ENCODE measurements around the gene AGPAT3. TPM values are rescaled to one million over a fixed set of nuclear protein-coding genes. Genes with fewer than 3 reads are reported as not detected.

Gene AGPAT3
- total and polyA plus RNA-seq, 2 donors (not counting 3 experiments of a cell fraction or from before 2014, with no cell fraction given) = 39.9 to 76.7 TPM

- no peak overlapping the region for H2AFZ ChIP-seq (ENCODE audit: low read depth, low read length)
- H4K20me1 ChIP-seq (replicated peaks; ENCODE audit: control insufficient read depth, extremely low read depth, insufficient read depth, low read length) = no peaks in the 10 kb centered on the region
- intact Hi-C loops (cut with micrococcal nuclease) = loop anchor here (5.0 kb wide), 1 partner anchor 43 kb away; no protein-coding TSS in a partner anchor
- no peaks in the 10 kb centered on the region for H3K27me3 ChIP-seq (ENCODE audit: control insufficient read depth in 2 of 2, insufficient read depth in 2 of 2, low read length in 2 of 2)
- H3K9ac ChIP-seq (replicated peaks; ENCODE audit: extremely low read depth, insufficient read depth, low read length) = no peak overlapping the region
- FAIRE-seq (no peak), DNase-seq (ENCODE audit: low read depth, low spot score) (no peak)
- H3K9me3 ChIP-seq (replicated peaks; ENCODE audit: control insufficient read depth, insufficient read depth, low read length) = no peaks in the 10 kb centered on the region
- BruUV-seq (replicated peaks) = no TSS peak
- H3K36me3 ChIP-seq (ENCODE audit: control insufficient read depth in 2 of 2, extremely low read depth in 1 of 2, insufficient read depth in 2 of 2, low read length in 2 of 2) = peaks cover 0 to 2% of the 10 kb centered on the region in 2 experiments
- no peaks in the 10 kb centered on the region for H3K9me1 ChIP-seq (replicated peaks; ENCODE audit: control insufficient read depth, extremely low read depth, insufficient read depth, low read length)
- POLR2A ChIA-PET = no interaction called here
- H3K4me3 ChIP-seq (replicated peaks in 1 of 3; ENCODE audit: insufficient read depth in 1 of 3, low read depth in 1 of 3, low read length in 3 of 3) = no peak overlapping the region
- peaks cover 8% of the 10 kb centered on the region for H3K79me2 ChIP-seq (ENCODE audit: control insufficient read depth, insufficient read depth, low read length)
- CTCF ChIA-PET = interaction anchor here (0.7 to 1.7 kb wide), 4 partner anchors 11 to 109 kb away, joined by 3 to 4 read pairs (median 4); no protein-coding TSS in a partner anchor
- H3K4me1 ChIP-seq (ENCODE audit: control insufficient read depth, extremely low read depth, insufficient read depth, low read length) = peaks cover 5% of the 10 kb centered on the region
- dilution Hi-C loops (cut with MboI; ENCODE audit: extremely low pct_ligation_motif_present, low sequenced_read_pairs) = no loop called here
- no peak overlapping the region for H3K27ac ChIP-seq (ENCODE audit: insufficient read depth, low read depth, low read length)
- no peak overlapping the region for H3K4me2 ChIP-seq (ENCODE audit: insufficient read depth, low read length)
- TF ChIP-seq GATA2 (IDR thresholded peaks at IDR 0.05; ENCODE audit: insufficient read depth, insufficient read length, low read depth, low read length) (no peak), EZH2 (IDR thresholded peaks at IDR 0.05; ENCODE audit: borderline replicate concordance, low read depth, low read length, severe bottlenecking) (no peak), POLR2AphosphoS5 (IDR thresholded peaks at IDR 0.05; ENCODE audit: insufficient read depth, low read depth, low read length) (no peak), JUN (IDR thresholded peaks at IDR 0.05; ENCODE audit: borderline replicate concordance, insufficient read depth, insufficient read length, low read depth) (no peak), POLR2A (IDR thresholded peaks at IDR 0.05; ENCODE audit: low read depth, low read length) (no peak)
Observed at GRCh38 chr21:43934716-43935705, 70.0 kb downstream of the AGPAT3 start.

DNA sequence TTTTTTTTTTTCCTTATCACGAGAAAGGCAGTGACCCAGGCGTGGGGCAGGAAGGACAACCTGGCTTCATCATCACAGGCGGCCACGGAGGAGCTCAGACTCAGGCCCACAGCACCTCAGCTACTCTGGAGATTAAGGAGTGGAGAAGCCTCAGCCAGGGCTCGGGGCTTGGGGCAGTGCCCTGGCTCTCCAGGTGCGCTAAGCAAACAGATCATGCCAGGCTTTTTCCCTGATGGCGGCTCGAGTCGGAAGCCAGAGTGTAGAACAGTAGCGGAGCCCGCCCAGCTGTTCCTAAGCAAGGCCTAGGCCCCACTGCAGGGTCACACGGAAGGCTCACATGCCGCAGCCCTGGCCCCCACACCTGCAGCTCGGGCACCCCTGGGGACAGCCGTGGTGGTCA is 70.7 kb downstream of the AGPAT3 start:
- Histone ChIP-seq H3K9me3 (replicated peaks; ENCODE audit: control insufficient read depth, insufficient read depth, low read length) (no peaks in the 10 kb centered on the region), H3K79me2 (ENCODE audit: control insufficient read depth, insufficient read depth, low read length) (peaks cover 8% of the 10 kb centered on the region), H3K27me3 (ENCODE audit: control insufficient read depth in 2 of 2, insufficient read depth in 2 of 2, low read length in 2 of 2) (no peaks in the 10 kb centered on the region), H3K27ac (ENCODE audit: insufficient read depth, low read depth, low read length) (no peak overlapping the region), H3K9me1 (replicated peaks; ENCODE audit: control insufficient read depth, extremely low read depth, insufficient read depth, low read length) (no peaks in the 10 kb centered on the region), H3K4me2 (ENCODE audit: insufficient read depth, low read length) (no peak overlapping the region), H2AFZ (ENCODE audit: low read depth, low read length) (no peak overlapping the region), H3K4me1 (ENCODE audit: control insufficient read depth, extremely low read depth, insufficient read depth, low read length) (peaks cover 5% of the 10 kb centered on the region), H3K4me3 (replicated peaks in 1 of 3; ENCODE audit: insufficient read depth in 1 of 3, low read depth in 1 of 3, low read length in 3 of 3) (no peak overlapping the region), H3K9ac (replicated peaks; ENCODE audit: extremely low read depth, insufficient read depth, low read length) (no peak overlapping the region), H4K20me1 (replicated peaks; ENCODE audit: control insufficient read depth, extremely low read depth, insufficient read depth, low read length) (no peaks in the 10 kb centered on the region), H3K36me3 (ENCODE audit: control insufficient read depth in 2 of 2, extremely low read depth in 1 of 2, insufficient read depth in 2 of 2, low read length in 2 of 2) (peaks cover 0 to 2% of the 10 kb centered on the region in 2 experiments)
- ChIA-PET CTCF (interaction anchor here (0.7 to 4.0 kb wide), 5 partner anchors 12 to 110 kb away, joined by 3 to 37 read pairs (median 4); no protein-coding TSS in a partner anchor), POLR2A (no interaction called here)
- no TSS peak for BruUV-seq (replicated peaks)
- dilution Hi-C loops (cut with MboI; ENCODE audit: extremely low pct_ligation_motif_present, low sequenced_read_pairs) (no loop called here), intact Hi-C loops (cut with micrococcal nuclease) (loop anchor here (5.0 kb wide), 1 partner anchor 43 kb away; no protein-coding TSS in a partner anchor)
- no peak for FAIRE-seq
- no peak for TF ChIP-seq EZH2 (IDR thresholded peaks at IDR 0.05; ENCODE audit: borderline replicate concordance, low read depth, low read length, severe bottlenecking)
- TF ChIP-seq POLR2AphosphoS5 (IDR thresholded peaks at IDR 0.05; ENCODE audit: insufficient read depth, low read depth, low read length) = no peak
- TF ChIP-seq GATA2 (IDR thresholded peaks at IDR 0.05; ENCODE audit: insufficient read depth, insufficient read length, low read depth, low read length) = no peak
- no peak for TF ChIP-seq MYC (IDR thresholded peaks at IDR 0.05; ENCODE audit: low read depth, low read length)
- no peak for TF ChIP-seq CTCF (IDR thresholded peaks at IDR 0.05; ENCODE audit: extremely low read depth in 1 of 2, insufficient read depth in 1 of 2, low read depth in 1 of 2, low read length in 2 of 2)
- TF ChIP-seq POLR2A (IDR thresholded peaks at IDR 0.05; ENCODE audit: low read depth, low read length) = no peak
- DNase-seq (ENCODE audit: low read depth, low spot score) = no peak
